Measurements from ENCODE around the gene DAB2IP.

DNA sequence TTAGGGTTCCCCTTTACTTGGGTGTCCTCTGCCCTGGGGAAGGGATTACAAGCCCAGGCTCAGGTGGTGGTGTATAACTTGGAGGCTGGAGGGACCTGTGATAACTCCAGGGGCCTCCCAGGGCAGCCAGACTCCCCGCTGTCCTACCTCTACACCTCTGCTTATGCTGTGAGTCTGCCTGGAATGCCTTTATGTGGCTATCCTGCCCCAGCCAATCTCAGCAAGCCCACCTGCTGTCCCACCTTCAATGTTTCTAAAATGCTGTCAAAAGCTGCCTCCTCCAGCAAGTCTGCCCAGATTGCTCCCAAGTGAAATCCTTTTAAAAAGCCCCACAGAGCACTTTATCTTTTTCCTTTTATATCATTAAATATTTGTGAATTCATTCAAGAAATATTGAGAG, 39.3 kb downstream of the DAB2IP start:
- TF ChIP-seq, protein P1, sequence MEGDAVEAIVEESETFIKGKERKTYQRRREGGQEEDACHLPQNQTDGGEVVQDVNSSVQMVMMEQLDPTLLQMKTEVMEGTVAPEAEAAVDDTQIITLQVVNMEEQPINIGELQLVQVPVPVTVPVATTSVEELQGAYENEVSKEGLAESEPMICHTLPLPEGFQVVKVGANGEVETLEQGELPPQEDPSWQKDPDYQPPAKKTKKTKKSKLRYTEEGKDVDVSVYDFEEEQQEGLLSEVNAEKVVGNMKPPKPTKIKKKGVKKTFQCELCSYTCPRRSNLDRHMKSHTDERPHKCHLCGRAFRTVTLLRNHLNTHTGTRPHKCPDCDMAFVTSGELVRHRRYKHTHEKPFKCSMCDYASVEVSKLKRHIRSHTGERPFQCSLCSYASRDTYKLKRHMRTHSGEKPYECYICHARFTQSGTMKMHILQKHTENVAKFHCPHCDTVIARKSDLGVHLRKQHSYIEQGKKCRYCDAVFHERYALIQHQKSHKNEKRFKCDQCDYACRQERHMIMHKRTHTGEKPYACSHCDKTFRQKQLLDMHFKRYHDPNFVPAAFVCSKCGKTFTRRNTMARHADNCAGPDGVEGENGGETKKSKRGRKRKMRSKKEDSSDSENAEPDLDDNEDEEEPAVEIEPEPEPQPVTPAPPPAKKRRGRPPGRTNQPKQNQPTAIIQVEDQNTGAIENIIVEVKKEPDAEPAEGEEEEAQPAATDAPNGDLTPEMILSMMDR (IDR thresholded peaks at IDR 0.05): no peak
- TF ChIP-seq POLR2A (IDR thresholded peaks at IDR 0.05) (no peak), EP300 (IDR thresholded peaks at IDR 0.05) (no peak)

All from tibial nerve (tissue), 4 donors.